Cortex of kidney (tissue), 1 donor: ENCODE data around the gene SIGLEC10.

ENCODE experiments used
- DNase-seq: peaks from one replicate; lab custom pipeline; 2025; lab: John Stamatoyannopoulos, UW

SIGLEC10 gene

GRCh38 chr19:51392701-51393100 is 24.7 kb downstream of the SIGLEC10 start:
- DNase-seq: no peak

- no peak for DNase-seq
Measured at GRCh38 chr19:51391073-51391611, 26.3 kb downstream of the SIGLEC10 start.

- DNase-seq: no peak
Measured at GRCh38 chr19:51389143-51389542, 28.3 kb downstream of the SIGLEC10 start.

GRCh38 chr19:51387924-51388389 is 29.5 kb downstream of the SIGLEC10 start, which contains the start of gene LIM2:
LIM2 (minus strand) TSS chr19:51387974; CDS start chr19:51387443, 531 bp downstream.
- no peak for DNase-seq

GRCh38 chr19:51386882-51387520 is 30.4 kb downstream of the SIGLEC10 start:
- DNase-seq: no peak

GRCh38 chr19:51382004-51382403 is 35.4 kb downstream of the SIGLEC10 start:
- no peak for DNase-seq

GRCh38 chr19:51380379-51380778 is 37.1 kb downstream of the SIGLEC10 start:
- no peak for DNase-seq

- no peak for DNase-seq
Measured at GRCh38 chr19:51377422-51377821, 40.0 kb downstream of the SIGLEC10 start.

- DNase-seq: no peak
Measured at GRCh38 chr19:51375504-51376221, 41.8 kb downstream of the SIGLEC10 start.

GRCh38 chr19:51372649-51373504 is 44.6 kb downstream of the SIGLEC10 start, which contains the start of gene NKG7:
NKG7 (minus strand) TSS chr19:51372654; CDS start chr19:51372535, 119 bp downstream.
- DNase-seq: no peak

- DNase-seq: no peak
Measured at GRCh38 chr19:51372021-51372648, 45.3 kb downstream of the SIGLEC10 start.

- no peak for DNase-seq
Measured at GRCh38 chr19:51371186-51371690, 46.2 kb downstream of the SIGLEC10 start.

- DNase-seq: no peak
Measured at GRCh38 chr19:51370230-51370629, 47.2 kb downstream of the SIGLEC10 start.

GRCh38 chr19:51368366-51369282 is 48.8 kb downstream of the SIGLEC10 start, which contains the start of gene CLDND2:
CLDND2 (minus strand) TSS chr19:51369003; CDS start chr19:51368577, 426 bp downstream.
- no peak for DNase-seq

GRCh38 chr19:51367565-51368365 is 49.7 kb downstream of the SIGLEC10 start:
- DNase-seq: peak; percentile 67

GRCh38 chr19:51367255-51367564 is 50.2 kb downstream of the SIGLEC10 start:
- no peak for DNase-seq

GRCh38 chr19:51366389-51367254 is 50.8 kb downstream of the SIGLEC10 start:
- no peak for DNase-seq

GRCh38 chr19:51365965-51366388 is 51.5 kb downstream of the SIGLEC10 start, which contains the start of gene ETFB:
ETFB (minus strand) TSS chr19:51366388; CDS start chr19:51366326, 62 bp downstream.
- no peak for DNase-seq
